ENCODE measurements around the gene SLC26A1.

Gene SLC26A1

GRCh38 chr4:1041147-1041935 is 48.1 kb upstream of the SLC26A1 start:
- no peaks in the 10 kb centered on the region for H3K79me2 ChIP-seq (ENCODE audit: insufficient read depth, low read length)
- no peak overlapping the region for H3K4me3 ChIP-seq (ENCODE audit: low read depth, low read length, poor library complexity, severe bottlenecking)
- H3K36me3 ChIP-seq (ENCODE audit: insufficient read depth, low read length) = no peaks in the 10 kb centered on the region
- no peak overlapping the region for H3K27ac ChIP-seq (ENCODE audit: low read depth, low read length, poor library complexity, severe bottlenecking)
- H3F3A ChIP-seq (ENCODE audit: insufficient read depth, low read length) = no peaks in the 10 kb centered on the region
- TF ChIP-seq EZH2 (IDR thresholded peaks at IDR 0.05; ENCODE audit: borderline replicate concordance, low read length) = no peak
- TF ChIP-seq CTCF (IDR thresholded peaks at IDR 0.05; ENCODE audit: low read length) = no peak
- H3K9me2 ChIP-seq (ENCODE audit: low read depth, low read length) = no peaks in the 10 kb centered on the region
- no peaks in the 10 kb centered on the region for H3K27me3 ChIP-seq (ENCODE audit: insufficient read depth, low read length)
- H3K4me1 ChIP-seq (ENCODE audit: insufficient read depth, low read length, severe bottlenecking) = no peaks in the 10 kb centered on the region
- H3K9me3 ChIP-seq (ENCODE audit: low read length) = no peaks in the 10 kb centered on the region
- H3K9ac ChIP-seq (ENCODE audit: low read length) = no peak overlapping the region
- H4K20me1 ChIP-seq (ENCODE audit: insufficient read depth, low read length) = no peaks in the 10 kb centered on the region
- no peak overlapping the region for H3K4me2 ChIP-seq (ENCODE audit: low read length)
- no peak overlapping the region for H2AFZ ChIP-seq (ENCODE audit: low read length)

GRCh38 chr4:1040344-1041146 is 47.3 kb upstream of the SLC26A1 start:
- Histone ChIP-seq H3K27ac (ENCODE audit: low read depth, low read length, poor library complexity, severe bottlenecking) (no peak overlapping the region), H3K9ac (ENCODE audit: low read length) (no peak overlapping the region), H3K9me2 (ENCODE audit: low read depth, low read length) (no peaks in the 10 kb centered on the region), H3K79me2 (ENCODE audit: insufficient read depth, low read length) (no peaks in the 10 kb centered on the region), H4K20me1 (ENCODE audit: insufficient read depth, low read length) (no peaks in the 10 kb centered on the region), H3K9me3 (ENCODE audit: low read length) (no peaks in the 10 kb centered on the region), H2AFZ (ENCODE audit: low read length) (no peak overlapping the region), H3F3A (ENCODE audit: insufficient read depth, low read length) (no peaks in the 10 kb centered on the region), H3K27me3 (ENCODE audit: insufficient read depth, low read length) (no peaks in the 10 kb centered on the region), H3K4me2 (ENCODE audit: low read length) (no peak overlapping the region), H3K36me3 (ENCODE audit: insufficient read depth, low read length) (no peaks in the 10 kb centered on the region), H3K4me3 (ENCODE audit: low read depth, low read length, poor library complexity, severe bottlenecking) (no peak overlapping the region), H3K4me1 (ENCODE audit: insufficient read depth, low read length, severe bottlenecking) (no peaks in the 10 kb centered on the region)
- no peak for TF ChIP-seq EZH2 (IDR thresholded peaks at IDR 0.05; ENCODE audit: borderline replicate concordance, low read length)
- no peak for TF ChIP-seq CTCF (IDR thresholded peaks at IDR 0.05; ENCODE audit: low read length)

- H3K27ac ChIP-seq (ENCODE audit: low read depth, low read length, poor library complexity, severe bottlenecking) = no peak overlapping the region
Measured at GRCh38 chr4:1039493-1040343, 46.5 kb upstream of the SLC26A1 start.

More at GRCh38 chr4:1039493-1040343, 46.5 kb upstream of the SLC26A1 start:
- Histone ChIP-seq H4K20me1 (ENCODE audit: insufficient read depth, low read length) (no peaks in the 10 kb centered on the region), H3K9me3 (ENCODE audit: low read length) (no peaks in the 10 kb centered on the region), H3K4me1 (ENCODE audit: insufficient read depth, low read length, severe bottlenecking) (no peaks in the 10 kb centered on the region), H2AFZ (ENCODE audit: low read length) (no peak overlapping the region), H3K9ac (ENCODE audit: low read length) (no peak overlapping the region), H3K79me2 (ENCODE audit: insufficient read depth, low read length) (no peaks in the 10 kb centered on the region), H3K4me3 (ENCODE audit: low read depth, low read length, poor library complexity, severe bottlenecking) (no peak overlapping the region), H3K36me3 (ENCODE audit: insufficient read depth, low read length) (no peaks in the 10 kb centered on the region), H3K4me2 (ENCODE audit: low read length) (no peak overlapping the region), H3F3A (ENCODE audit: insufficient read depth, low read length) (no peaks in the 10 kb centered on the region), H3K27me3 (ENCODE audit: insufficient read depth, low read length) (no peaks in the 10 kb centered on the region), H3K9me2 (ENCODE audit: low read depth, low read length) (no peaks in the 10 kb centered on the region)
- no peak for TF ChIP-seq CTCF (IDR thresholded peaks at IDR 0.05; ENCODE audit: low read length)
- TF ChIP-seq EZH2 (IDR thresholded peaks at IDR 0.05; ENCODE audit: borderline replicate concordance, low read length) = no peak
